HEK293T (cell line): ENCODE measurements around the gene EFCAB6.

Experiments used
- CTCF ChIA-PET: fragments of 350-600 bp; formaldehyde crosslinking; extraction: SDS; loops from one replicate; lab custom pipeline; 2021; ENCODE audit warnings: antibody characterized with exemption, inconsistent platforms; lab: Yijun Ruan, JAX
- POLR2A ChIA-PET: fragments of 350-600 bp; formaldehyde crosslinking; extraction: SDS; loops from one replicate; lab custom pipeline; 2020; ENCODE audit warnings: antibody characterized with exemption, inconsistent platforms; lab: Yijun Ruan, JAX
- DNase-seq: peaks from one replicate; pipeline ENCODE4 v3.0.0; 2012; ENCODE audit warnings: mixed read lengths; ENCODE audit errors: extremely low spot score
- ARNT ChIP-seq: fragments of 450-650 bp; IDR thresholded peaks from 2 replicates; pipeline ENCODE4 v1.6.1; 2017; ENCODE audit warnings: mild to moderate bottlenecking
- BHLHE40 ChIP-seq: fragments of 450-650 bp; IDR thresholded peaks from 2 replicates; pipeline ENCODE4 v1.6.1; 2016; ENCODE audit warnings: mild to moderate bottlenecking, moderate library complexity, borderline replicate concordance
- CTBP1 ChIP-seq: fragments of 450-650 bp; IDR thresholded peaks from 2 replicates; pipeline ENCODE4 v1.6.1; 2016; ENCODE audit warnings: borderline replicate concordance
- ELF4 ChIP-seq: fragments of 450-650 bp; IDR thresholded peaks from 2 replicates; pipeline ENCODE4 v1.6.1; 2017; ENCODE audit warnings: antibody characterized with exemption
- FOXA1 ChIP-seq: fragments of 450-650 bp; IDR thresholded peaks from 2 replicates; pipeline ENCODE4 v1.6.1; 2016; ENCODE audit warnings: mild to moderate bottlenecking
- FOXK2 ChIP-seq: fragments of 450-650 bp; IDR thresholded peaks from 2 replicates; pipeline ENCODE4 v1.6.1; 2016; ENCODE audit warnings: mild to moderate bottlenecking
- FOXM1 ChIP-seq: fragments of 450-650 bp; IDR thresholded peaks from 2 replicates; pipeline ENCODE4 v1.6.1; 2017; ENCODE audit warnings: mild to moderate bottlenecking, borderline replicate concordance
- HDGF ChIP-seq: fragments of 450-650 bp; IDR thresholded peaks from 2 replicates; pipeline ENCODE4 v1.6.1; 2017; ENCODE audit warnings: antibody characterized with exemption, borderline replicate concordance
- L3MBTL2 ChIP-seq: fragments of 450-650 bp; conservative IDR thresholded peaks from 2 replicates; pipeline ENCODE4 v1.6.1; 2016; ENCODE audit warnings: mild to moderate bottlenecking
- LEF1 ChIP-seq: fragments of 450-650 bp; IDR thresholded peaks from 2 replicates; pipeline ENCODE4 v1.6.1; 2017; ENCODE audit warnings: mild to moderate bottlenecking, borderline replicate concordance
- NFRKB ChIP-seq: fragments of 450-650 bp; IDR thresholded peaks from 2 replicates; pipeline ENCODE4 v1.6.1; 2016; ENCODE audit warnings: mild to moderate bottlenecking, moderate library complexity
- SP1 ChIP-seq: fragments of 450-650 bp; IDR thresholded peaks from 2 replicates; pipeline ENCODE4 v1.6.1; 2017
- SUZ12 ChIP-seq: fragments of 450-650 bp; IDR thresholded peaks from 2 replicates; pipeline ENCODE4 v1.6.1; 2016; ENCODE audit warnings: mild to moderate bottlenecking
- TARDBP ChIP-seq: fragments of 450-650 bp; IDR thresholded peaks from 2 replicates; pipeline ENCODE4 v1.6.1; 2016
- ZNF384 ChIP-seq: fragments of 450-650 bp; IDR thresholded peaks from 2 replicates; pipeline ENCODE4 v1.6.1; 2016
- TF ChIP-seq, protein P1 (sequence below): fragments of 450-650 bp; IDR thresholded peaks from 2 replicates; pipeline ENCODE4 v1.6.1; 2016

Gene EFCAB6

GRCh38 chr22:43853328-43853931 is 41.3 kb upstream of the EFCAB6 start:
- POLR2A ChIA-PET, result interaction anchor here (1.3 kb wide), 1 partner anchor 41 kb away, joined by 5 read pairs; the partner anchor contains the start of gene EFCAB6
- DNase-seq, result no peak

GRCh38 chr22:43852573-43853327 is 40.6 kb upstream of the EFCAB6 start:
- no peak for DNase-seq
- peak; percentile 14; the same call in 1 of the 2 replicates for TF ChIP-seq TARDBP
- TF ChIP-seq LEF1, result no peak
- no peak for TF ChIP-seq ARNT
- no peak for TF ChIP-seq HDGF
- ChIA-PET POLR2A (interaction anchor here (0.7 to 1.3 kb wide), 3 partner anchors 9 to 40 kb away, joined by 3 to 5 read pairs (median 3); partner anchors contain the start of gene EFCAB6), CTCF (interaction anchor here (1.1 to 1.3 kb wide), 2 partner anchors 30 to 32 kb away, joined by 3 read pairs; no protein-coding TSS in a partner anchor)

More at GRCh38 chr22:43853328-43853931, 41.3 kb upstream of the EFCAB6 start:
- CTCF ChIA-PET, result interaction anchor here (1.1 to 1.3 kb wide), 2 partner anchors 30 to 31 kb away, joined by 3 read pairs; no protein-coding TSS in a partner anchor
- no peak for TF ChIP-seq ZNF384
- no peak for TF ChIP-seq CTBP1
- no peak for TF ChIP-seq SP1

- ChIA-PET POLR2A (interaction anchor here (0.7 to 1.3 kb wide), 3 partner anchors 8 to 40 kb away, joined by 3 to 5 read pairs (median 3); partner anchors contain the start of gene EFCAB6), CTCF (interaction anchor here (1.0 to 1.3 kb wide), 2 partner anchors 33 kb away, joined by 3 read pairs; no protein-coding TSS in a partner anchor)
- no peak for DNase-seq
- TF ChIP-seq FOXM1 (no peak), TARDBP (no peak), ARNT (no peak), ZNF384 (no peak), SP1 (no peak), FOXK2 (no peak), L3MBTL2 (no peak), CTBP1 (no peak), HDGF (no peak), LEF1 (no peak), SUZ12 (no peak), BHLHE40 (no peak), ELF4 (no peak)
- TF ChIP-seq, protein P1, sequence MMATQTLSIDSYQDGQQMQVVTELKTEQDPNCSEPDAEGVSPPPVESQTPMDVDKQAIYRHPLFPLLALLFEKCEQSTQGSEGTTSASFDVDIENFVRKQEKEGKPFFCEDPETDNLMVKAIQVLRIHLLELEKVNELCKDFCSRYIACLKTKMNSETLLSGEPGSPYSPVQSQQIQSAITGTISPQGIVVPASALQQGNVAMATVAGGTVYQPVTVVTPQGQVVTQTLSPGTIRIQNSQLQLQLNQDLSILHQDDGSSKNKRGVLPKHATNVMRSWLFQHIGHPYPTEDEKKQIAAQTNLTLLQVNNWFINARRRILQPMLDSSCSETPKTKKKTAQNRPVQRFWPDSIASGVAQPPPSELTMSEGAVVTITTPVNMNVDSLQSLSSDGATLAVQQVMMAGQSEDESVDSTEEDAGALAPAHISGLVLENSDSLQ, result no peak
These were observed 39.8 kb upstream of the EFCAB6 start for GRCh38 chr22:43851979-43852307.

- POLR2A ChIA-PET, result no interaction called here
- no peak for DNase-seq
- no peak for TF ChIP-seq L3MBTL2
- TF ChIP-seq TARDBP, result no peak
- no peak for TF ChIP-seq BHLHE40
- no peak for TF ChIP-seq FOXK2
- TF ChIP-seq LEF1, result no peak
- TF ChIP-seq ZNF384, result no peak
- TF ChIP-seq HDGF, result no peak
- no peak for TF ChIP-seq FOXA1
- TF ChIP-seq, protein P1, result no peak
- no peak for TF ChIP-seq FOXM1
- no peak for TF ChIP-seq CTBP1
- no peak for TF ChIP-seq NFRKB
- TF ChIP-seq ELF4, result no peak
- no peak for TF ChIP-seq SUZ12
- no peak for TF ChIP-seq ARNT
- TF ChIP-seq SP1, result no peak
- CTCF ChIA-PET, result interaction anchor here (1.0 kb wide), 1 partner anchor 34 kb away, joined by 3 read pairs; no protein-coding TSS in a partner anchor
These were observed 39.2 kb upstream of the EFCAB6 start for GRCh38 chr22:43851058-43851978.

DNA sequence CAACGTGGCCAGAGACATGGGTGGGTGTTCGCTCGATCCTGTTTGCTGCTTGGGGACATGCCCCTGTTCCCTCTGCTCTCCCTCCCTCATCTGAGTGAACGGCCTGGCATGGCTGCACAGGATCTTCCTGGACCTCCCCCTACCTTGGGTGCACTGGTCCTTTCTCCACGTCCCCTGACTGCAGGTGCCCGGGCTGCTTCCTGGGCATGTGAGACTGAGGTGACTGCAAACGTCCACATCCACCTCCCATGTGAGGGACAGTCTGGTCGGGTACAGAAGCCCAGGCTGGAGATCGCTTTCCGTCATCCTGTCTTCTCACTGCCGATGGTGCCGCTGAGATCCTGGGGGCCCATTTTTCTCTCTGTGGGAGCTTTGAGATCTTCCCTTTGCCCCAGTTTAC is 38.4 kb upstream of the EFCAB6 start:
- CTCF ChIA-PET, result no interaction called here

More for the DNA sequence above, 38.4 kb upstream of the EFCAB6 start:
- POLR2A ChIA-PET, result no interaction called here
- DNase-seq, result no peak
- TF ChIP-seq HDGF (no peak), SUZ12 (no peak), CTBP1 (no peak), FOXA1 (no peak), ZNF384 (no peak), FOXK2 (no peak), NFRKB (no peak), FOXM1 (no peak), L3MBTL2 (no peak), LEF1 (no peak), ELF4 (no peak), SP1 (no peak), BHLHE40 (no peak), TARDBP (no peak), ARNT (no peak)
- TF ChIP-seq, protein P1, result no peak
